Activated CD8-positive, alpha-beta T cell treated with anti-CD3 and anti-CD28 coated beads for 36 hours (primary cell): ENCODE results near the gene IFFO2. TPM values are rescaled to one million over a fixed set of nuclear protein-coding genes. Genes with fewer than 3 reads are reported as not detected.

Experiments
- ATAC-seq: fragments of 200-7000 bp; cut with Tn5 transposase; one replicate; pipeline ENCODE4 v1.10.0; 2021; ENCODE audit warnings: mild to moderate bottlenecking, moderate library complexity
- CTCF ChIA-PET: fragments of 350-600 bp; sonication (Branson Sonifier 250); formaldehyde crosslinking; loops from one replicate; lab custom pipeline; 2021; ENCODE audit warnings: antibody characterized with exemption; lab: Charles Lee
- POLR2A ChIA-PET: fragments of 350-600 bp; sonication (Branson Sonifier 250); formaldehyde crosslinking; loops from one replicate; lab custom pipeline; 2021; ENCODE audit warnings: antibody characterized with exemption; lab: Charles Lee
- DNase-seq: peaks from one replicate; pipeline ENCODE4 v3.0.0-alpha.2; 2020
- H3K27ac Mint-ChIP-seq: one replicate; pipeline ENCODE4 v1.8.0; 2021; ENCODE audit warnings: mild to moderate bottlenecking, mixed read lengths
- H3K27me3 Mint-ChIP-seq: one replicate; pipeline ENCODE4 v1.8.0; 2021; ENCODE audit warnings: mixed read lengths
- H3K36me3 Mint-ChIP-seq: one replicate; pipeline ENCODE4 v1.8.0; 2021; ENCODE audit warnings: low read depth, mixed read lengths
- H3K4me1 Mint-ChIP-seq: one replicate; pipeline ENCODE4 v1.8.0; 2021; ENCODE audit warnings: low read depth, mixed read lengths
- H3K4me3 Mint-ChIP-seq: one replicate; pipeline ENCODE4 v1.8.0; 2021; ENCODE audit warnings: mild to moderate bottlenecking, moderate library complexity, mixed read lengths
- H3K9me3 Mint-ChIP-seq: one replicate; pipeline ENCODE4 v1.8.0; 2021; ENCODE audit warnings: mixed read lengths
- intact Hi-C: fragments of 100-400 bp; cut with micrococcal nuclease; formaldehyde crosslinking; loops from one replicate; pipeline ENCODE4 v1.10.0; 2022
- total RNA-seq, 2 experiments: library from RNA; stranded (reverse); gene quantifications; one replicate each; pipeline ENCODE4 v1.2.3, GENCODE V29; 2021
- TF ChIP-seq, protein P1 (sequence below): fragments of 200-600 bp; IDR thresholded peaks from one replicate; pipeline ENCODE4 v1.8.0; 2022; ENCODE audit warnings: antibody characterized with exemption, mild to moderate bottlenecking

IFFO2 gene
- total RNA-seq, 2 experiments from 2014 or later: 23.7 to 26.4 TPM

GRCh38 chr1:18921516-18922251, 34.8 kb downstream of the IFFO2 start:
- no peak for DNase-seq
- ChIA-PET POLR2A (interaction anchor here (1.2 kb wide), 1 partner anchor 12 kb away, joined by 4 read pairs; no protein-coding TSS in a partner anchor), CTCF (interaction anchor here (1.1 to 2.2 kb wide), 3 partner anchors 9 to 51 kb away, joined by 3 to 12 read pairs (median 5); no protein-coding TSS in a partner anchor)
- peaks cover 36% of the 10 kb centered on the region for H3K4me1 Mint-ChIP-seq
- no peak overlapping the region for H3K4me3 Mint-ChIP-seq
- H3K27ac Mint-ChIP-seq: no peak overlapping the region
- TF ChIP-seq, protein P1, sequence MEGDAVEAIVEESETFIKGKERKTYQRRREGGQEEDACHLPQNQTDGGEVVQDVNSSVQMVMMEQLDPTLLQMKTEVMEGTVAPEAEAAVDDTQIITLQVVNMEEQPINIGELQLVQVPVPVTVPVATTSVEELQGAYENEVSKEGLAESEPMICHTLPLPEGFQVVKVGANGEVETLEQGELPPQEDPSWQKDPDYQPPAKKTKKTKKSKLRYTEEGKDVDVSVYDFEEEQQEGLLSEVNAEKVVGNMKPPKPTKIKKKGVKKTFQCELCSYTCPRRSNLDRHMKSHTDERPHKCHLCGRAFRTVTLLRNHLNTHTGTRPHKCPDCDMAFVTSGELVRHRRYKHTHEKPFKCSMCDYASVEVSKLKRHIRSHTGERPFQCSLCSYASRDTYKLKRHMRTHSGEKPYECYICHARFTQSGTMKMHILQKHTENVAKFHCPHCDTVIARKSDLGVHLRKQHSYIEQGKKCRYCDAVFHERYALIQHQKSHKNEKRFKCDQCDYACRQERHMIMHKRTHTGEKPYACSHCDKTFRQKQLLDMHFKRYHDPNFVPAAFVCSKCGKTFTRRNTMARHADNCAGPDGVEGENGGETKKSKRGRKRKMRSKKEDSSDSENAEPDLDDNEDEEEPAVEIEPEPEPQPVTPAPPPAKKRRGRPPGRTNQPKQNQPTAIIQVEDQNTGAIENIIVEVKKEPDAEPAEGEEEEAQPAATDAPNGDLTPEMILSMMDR: no peak
- peaks cover 2% of the 10 kb centered on the region for H3K9me3 Mint-ChIP-seq
- no peaks in the 10 kb centered on the region for H3K27me3 Mint-ChIP-seq
- intact Hi-C loops: no loop called here
- ATAC-seq: no peak
- H3K36me3 Mint-ChIP-seq: peaks cover 9% of the 10 kb centered on the region

DNA sequence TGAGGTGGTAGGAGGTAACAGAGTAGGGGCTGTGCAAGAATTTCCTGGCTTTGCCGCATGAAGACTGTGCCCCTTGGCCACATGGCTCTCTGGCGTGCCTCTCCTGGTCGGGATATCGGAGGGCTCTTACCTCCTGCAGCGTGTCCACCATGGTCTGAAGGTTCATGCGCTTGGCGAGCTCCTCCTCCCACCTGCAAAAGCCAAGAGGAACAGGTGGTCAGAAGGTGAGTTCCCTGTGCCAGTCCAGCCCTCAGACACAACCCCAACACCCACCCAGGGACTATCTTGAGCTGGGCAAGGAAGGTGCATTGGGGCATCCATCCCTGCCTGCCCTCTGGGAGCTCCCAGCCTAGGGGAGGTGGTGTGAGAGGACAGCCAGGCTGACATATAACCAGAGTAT, 35.5 kb downstream of the IFFO2 start:
- peaks cover 9% of the 10 kb centered on the region for H3K36me3 Mint-ChIP-seq
- peaks cover 31% of the 10 kb centered on the region for H3K4me1 Mint-ChIP-seq
- H3K27ac Mint-ChIP-seq: no peak overlapping the region
- intact Hi-C loops: no loop called here
- ChIA-PET CTCF (interaction anchor here (0.6 to 2.2 kb wide), 3 partner anchors 8 to 47 kb away, joined by 3 to 12 read pairs (median 3); no protein-coding TSS in a partner anchor), POLR2A (interaction anchor here (1.2 kb wide), 1 partner anchor 11 kb away, joined by 4 read pairs; no protein-coding TSS in a partner anchor)
- H3K9me3 Mint-ChIP-seq: peaks cover 2% of the 10 kb centered on the region
- DNase-seq (no peak), ATAC-seq (no peak)
- TF ChIP-seq, protein P1: no peak
- no peaks in the 10 kb centered on the region for H3K27me3 Mint-ChIP-seq
- H3K4me3 Mint-ChIP-seq: no peak overlapping the region

- H3K9me3 Mint-ChIP-seq: no peaks in the 10 kb centered on the region
- TF ChIP-seq, protein P1: no peak
- ChIA-PET CTCF (no interaction called here), POLR2A (no interaction called here)
- no peak overlapping the region for H3K27ac Mint-ChIP-seq
- peaks cover 23% of the 10 kb centered on the region for H3K4me1 Mint-ChIP-seq
- intact Hi-C loops: no loop called here
- no peaks in the 10 kb centered on the region for H3K27me3 Mint-ChIP-seq
- no peak for ATAC-seq
- no peak for DNase-seq
- no peak overlapping the region for H3K4me3 Mint-ChIP-seq
- peaks cover 4% of the 10 kb centered on the region for H3K36me3 Mint-ChIP-seq
Measured at GRCh38 chr1:18919956-18920355, 36.5 kb downstream of the IFFO2 start.

- Mint-ChIP-seq H3K27ac (no peak overlapping the region), H3K4me1 (peaks cover 17% of the 10 kb centered on the region), H3K36me3 (peaks cover 4% of the 10 kb centered on the region), H3K4me3 (no peak overlapping the region), H3K9me3 (no peaks in the 10 kb centered on the region), H3K27me3 (no peaks in the 10 kb centered on the region)
- CTCF ChIA-PET: no interaction called here
- DNase-seq (no peak), ATAC-seq (no peak)
- TF ChIP-seq, protein P1: no peak
- POLR2A ChIA-PET: interaction anchor here (1.2 kb wide), 1 partner anchor 8 kb away, joined by 3 read pairs; no protein-coding TSS in a partner anchor
- intact Hi-C loops: no loop called here
Measured at GRCh38 chr1:18919197-18919905, 37.1 kb downstream of the IFFO2 start.
